H9 (cell line): ENCODE results near the gene SELE. TPM values are rescaled to one million over a fixed set of nuclear protein-coding genes. Genes with fewer than 3 reads are reported as not detected.

Experiments used
- DNase-seq: peaks from one replicate; pipeline ENCODE4 v3.0.0-alpha.2; 2017
- H2AFZ ChIP-seq: one replicate; pipeline ENCODE4 v1.6.1; 2013; ENCODE audit warnings: mild to moderate bottlenecking, low read length, control low read depth, moderate library complexity
- H2AK5ac ChIP-seq: 2 replicates; pipeline ENCODE4 v1.6.1; 2013; ENCODE audit warnings: low read length, control low read depth, mixed read lengths; ENCODE audit not compliant: insufficient read length
- H2BK120ac ChIP-seq: one replicate; pipeline ENCODE4 v1.6.1; 2013; ENCODE audit warnings: low read depth, mild to moderate bottlenecking, low read length, control low read depth, inconsistent platforms; ENCODE audit not compliant: poor library complexity, severe bottlenecking
- H2BK12ac ChIP-seq: 2 replicates; pipeline ENCODE4 v1.6.1; 2013; ENCODE audit warnings: low read length, control low read depth, mixed read lengths, low read depth; ENCODE audit not compliant: insufficient read length
- H2BK15ac ChIP-seq: 2 replicates; pipeline ENCODE4 v1.6.1; 2013; ENCODE audit warnings: low read depth, low read length, control low read depth
- H2BK20ac ChIP-seq: one replicate; pipeline ENCODE4 v1.6.1; 2013; ENCODE audit warnings: low read depth, mild to moderate bottlenecking, low read length, control low read depth, inconsistent platforms; ENCODE audit not compliant: poor library complexity, severe bottlenecking
- H2BK5ac ChIP-seq: 2 replicates; pipeline ENCODE4 v1.6.1; 2013; ENCODE audit warnings: low read length, control low read depth, mixed read lengths; ENCODE audit not compliant: insufficient read length
- H3K14ac ChIP-seq: 2 replicates; pipeline ENCODE4 v1.6.1; 2013; ENCODE audit warnings: low read length, control low read depth; ENCODE audit not compliant: insufficient read depth
- H3K18ac ChIP-seq: 2 replicates; pipeline ENCODE4 v1.6.1; 2013; ENCODE audit warnings: low read depth, mild to moderate bottlenecking, mixed read lengths, low read length, control low read depth; ENCODE audit not compliant: insufficient read length
- H3K23ac ChIP-seq: 2 replicates; pipeline ENCODE4 v1.6.1; 2013; ENCODE audit warnings: low read length, control low read depth, mixed read lengths, low read depth; ENCODE audit not compliant: insufficient read length
- H3K23me2 ChIP-seq: 2 replicates; pipeline ENCODE4 v1.6.1; 2013; ENCODE audit warnings: low read depth, mild to moderate bottlenecking, mixed read lengths, low read length, control low read depth; ENCODE audit not compliant: insufficient read length, poor library complexity, severe bottlenecking
- H3K27ac ChIP-seq: 2 replicates; pipeline ENCODE4 v1.5.1; 2013; ENCODE audit warnings: low read length, control low read depth, mixed read lengths, low read depth; ENCODE audit not compliant: insufficient read length
- H3K27me3 ChIP-seq: 2 replicates; pipeline ENCODE4 v1.6.1; 2013; ENCODE audit warnings: low read length, control low read depth, inconsistent platforms; ENCODE audit not compliant: insufficient read depth
- H3K4ac ChIP-seq: 2 replicates; pipeline ENCODE4 v1.6.1; 2013; ENCODE audit warnings: low read depth, mild to moderate bottlenecking, control low read depth, inconsistent platforms, low read length, moderate library complexity
- H3K4me1 ChIP-seq: 2 replicates; pipeline ENCODE4 v1.6.1; 2013; ENCODE audit warnings: low read length, control low read depth, inconsistent platforms; ENCODE audit not compliant: insufficient read depth
- H3K4me2 ChIP-seq: 2 replicates; pipeline ENCODE4 v1.6.1; 2013; ENCODE audit warnings: low read length, control low read depth, mixed read lengths; ENCODE audit not compliant: insufficient read length, insufficient read depth
- H3K56ac ChIP-seq: 2 replicates; pipeline ENCODE4 v1.6.1; 2013; ENCODE audit warnings: low read depth, mild to moderate bottlenecking, mixed read lengths, low read length, control low read depth; ENCODE audit not compliant: insufficient read length
- H3K79me1 ChIP-seq: 2 replicates; pipeline ENCODE4 v1.6.1; 2013; ENCODE audit warnings: low read depth, mild to moderate bottlenecking, moderate library complexity, low read length, control low read depth, inconsistent platforms; ENCODE audit not compliant: insufficient read depth, poor library complexity, severe bottlenecking
- H3K79me2 ChIP-seq: 2 replicates; pipeline ENCODE4 v1.6.1; 2013; ENCODE audit warnings: low read length, control low read depth, inconsistent platforms; ENCODE audit not compliant: insufficient read depth
- H3K9ac ChIP-seq: 2 replicates; pipeline ENCODE4 v1.6.1; 2013; ENCODE audit warnings: low read length, control low read depth, mixed read lengths; ENCODE audit not compliant: insufficient read length; ENCODE audit errors: extremely low read depth
- H3K9me3 ChIP-seq: one replicate; pipeline ENCODE4 v1.6.1; 2013; ENCODE audit warnings: low read depth, low read length, inconsistent platforms; ENCODE audit not compliant: control insufficient read depth
- H3T11ph ChIP-seq: one replicate; pipeline ENCODE4 v1.6.1; 2013; ENCODE audit warnings: mild to moderate bottlenecking, low read length, control low read depth, inconsistent platforms
- H4K20me1 ChIP-seq: one replicate; pipeline ENCODE4 v1.6.1; 2013; ENCODE audit not compliant: control insufficient read depth, insufficient read length, insufficient read depth
- H4K5ac ChIP-seq: 2 replicates; pipeline ENCODE4 v1.6.1; 2013; ENCODE audit warnings: low read depth, mild to moderate bottlenecking, mixed read lengths, low read length, control low read depth; ENCODE audit not compliant: insufficient read length
- H4K8ac ChIP-seq: replicated peaks from 2 replicates; pipeline ENCODE4 v1.6.1; 2013; ENCODE audit warnings: low read length, control low read depth, mixed read lengths, low read depth; ENCODE audit not compliant: insufficient read length
- H4K91ac ChIP-seq: 2 replicates; pipeline ENCODE4 v1.6.1; 2013; ENCODE audit warnings: low read depth, mild to moderate bottlenecking, moderate library complexity, mixed read lengths, low read length, control low read depth; ENCODE audit not compliant: insufficient read length
- H3K27ac Mint-ChIP-seq, 3 experiments: 2 replicates in 2 of 3; 3 replicates in 1 of 3; pipeline ENCODE4 v1.8.0; 2020 to 2021; ENCODE audit warnings: mixed read lengths in 3 of 3, mild to moderate bottlenecking in 1 of 3, moderate library complexity in 1 of 3
- H3K27me3 Mint-ChIP-seq: 2 replicates; pipeline ENCODE4 v1.8.0; 2021; ENCODE audit warnings: low read depth, mild to moderate bottlenecking, moderate library complexity, mixed read lengths
- H3K36me3 Mint-ChIP-seq, 3 experiments: 2 replicates in 2 of 3; 3 replicates in 1 of 3; pipeline ENCODE4 v1.8.0; 2020 to 2021; ENCODE audit warnings: low read depth in 3 of 3, mixed read lengths in 3 of 3; ENCODE audit not compliant: insufficient read depth in 1 of 3
- H3K4me1 Mint-ChIP-seq, 2 experiments: 2 replicates each; pipeline ENCODE4 v1.8.0; 2020; ENCODE audit warnings: mixed read lengths in 2 of 2
- H3K4me3 Mint-ChIP-seq, 2 experiments: 2 replicates in 1 of 2; 3 replicates in 1 of 2; pipeline ENCODE4 v1.8.0; 2020 to 2021; ENCODE audit warnings: mild to moderate bottlenecking in 2 of 2, mixed read lengths in 2 of 2, moderate library complexity in 1 of 2
- H3K9me3 Mint-ChIP-seq, 2 experiments: 2 replicates in 1 of 2; 3 replicates in 1 of 2; pipeline ENCODE4 v1.8.0; 2020; ENCODE audit warnings: mild to moderate bottlenecking in 2 of 2, mixed read lengths in 2 of 2, moderate library complexity in 1 of 2
- CTCF ChIP-seq: fragments of 200-600 bp; sonication (generic); conservative IDR thresholded peaks from 3 replicates; pipeline ENCODE4 v1.8.0; 2021; ENCODE audit warnings: antibody characterized with exemption, mild to moderate bottlenecking
- WGBS: extraction: QIAGEN DNeasy Blood & Tissue Kit; methylation state at CpG from one replicate; pipeline ENCODE4 v1.1.7; 2013; ENCODE audit warnings: missing lambda C conversion rate, low lambda C conversion rate, mixed read lengths; ENCODE audit not compliant: insufficient read length; ENCODE audit errors: extremely low coverage; 5-methylcytosine and 5-hydroxymethylcytosine counted together
- total RNA-seq: library from RNA; stranded (reverse); gene quantifications from 2 replicates; pipeline ENCODE4 v1.2.1, GENCODE V29; 2021

SELE gene
- total RNA-seq, 1 experiment from 2014 or later: not detected

- no peak overlapping the region for H3K4me3 Mint-ChIP-seq
- Histone ChIP-seq H3K9me3 (no peaks in the 10 kb centered on the region), H2AFZ (no peak overlapping the region), H4K8ac (no peak overlapping the region), H2BK5ac (no peak overlapping the region), H2BK15ac (no peak overlapping the region), H3K9ac (no peak overlapping the region), H3K18ac (no peak overlapping the region), H3K79me1 (no peaks in the 10 kb centered on the region), H3K4me1 (no peaks in the 10 kb centered on the region), H3K56ac (no peak overlapping the region), H3K27ac (no peak overlapping the region), H3K4ac (no peak overlapping the region), H3K4me2 (no peak overlapping the region), H2BK120ac (no peak overlapping the region), H2BK12ac (no peak overlapping the region), H3K14ac (no peak overlapping the region), H4K20me1 (no peaks in the 10 kb centered on the region), H3K23me2 (no peaks in the 10 kb centered on the region), H3T11ph (no peak overlapping the region), H3K27me3 (no peaks in the 10 kb centered on the region), H4K5ac (no peak overlapping the region), H4K91ac (no peak overlapping the region), H2AK5ac (no peak overlapping the region), H3K79me2 (no peaks in the 10 kb centered on the region), H2BK20ac (no peak overlapping the region), H3K23ac (no peak overlapping the region)
- WGBS: no CpG with 5 or more reads among the region's 9 CpGs
- peaks cover 25% of the 10 kb centered on the region for H3K27me3 Mint-ChIP-seq
- DNase-seq: no peak
- peaks cover 5 to 8% of the 10 kb centered on the region in 2 experiments for H3K4me1 Mint-ChIP-seq
- TF ChIP-seq CTCF: no peak
- H3K27ac Mint-ChIP-seq: no peak overlapping the region
- H3K36me3 Mint-ChIP-seq: no peaks in the 10 kb centered on the region
- H3K9me3 Mint-ChIP-seq: no peaks in the 10 kb centered on the region; a peak in 1 of 5 replicates
Observed at GRCh38 chr1:169707912-169708604, 25.8 kb downstream of the SELE start.
